Measurements from ENCODE around the gene SUGCT.

- TF ChIP-seq CTCF (conservative IDR thresholded peaks at IDR 0.05; ENCODE audit: low read length) (no peak), EZH2phosphoT487 (IDR thresholded peaks at IDR 0.05; ENCODE audit: borderline replicate concordance, low read depth, low read length) (no peak)
Measured at GRCh38 chr7:40720416-40720815, 585.6 kb downstream of the SUGCT start.

All from OCI-LY7 (cell line).